ENCODE measurements around the gene STK25. TPM values are rescaled to one million over a fixed set of nuclear protein-coding genes. Genes with fewer than 3 reads are reported as not detected.

The STK25 gene
- total RNA-seq, 6 experiments from 2014 or later = 51.0 to 99.1 (median 63.5) TPM

GRCh38 chr2:241514553-241514952, 6.2 kb upstream of the STK25 start:
- Histone ChIP-seq H3K4me3 (no peak overlapping the region), H3K27me3 (no peaks in the 10 kb centered on the region), H3K36me3 (no peaks in the 10 kb centered on the region), H3K4me1 (peaks cover 0 to 1% (median 0%) of the 10 kb centered on the region in 4 donors), H3K27ac (no peak overlapping the region), H3K9me3 (no peaks in the 10 kb centered on the region)
- TF ChIP-seq POLR2A (IDR thresholded peaks at IDR 0.05) (no peak), CTCF (IDR thresholded peaks at IDR 0.05) (no peak)
- intact Hi-C loops (cut with DNase I) = no loop called here
- 73% methylated on average over 3 of the region's 5 CpGs for WGBS (ENCODE audit: insufficient coverage, low coverage, low lambda C conversion rate, missing lambda C conversion rate)
- ATAC-seq (peak in 1 of 4 donors; percentile 16), DNase-seq (no peak)

DNA sequence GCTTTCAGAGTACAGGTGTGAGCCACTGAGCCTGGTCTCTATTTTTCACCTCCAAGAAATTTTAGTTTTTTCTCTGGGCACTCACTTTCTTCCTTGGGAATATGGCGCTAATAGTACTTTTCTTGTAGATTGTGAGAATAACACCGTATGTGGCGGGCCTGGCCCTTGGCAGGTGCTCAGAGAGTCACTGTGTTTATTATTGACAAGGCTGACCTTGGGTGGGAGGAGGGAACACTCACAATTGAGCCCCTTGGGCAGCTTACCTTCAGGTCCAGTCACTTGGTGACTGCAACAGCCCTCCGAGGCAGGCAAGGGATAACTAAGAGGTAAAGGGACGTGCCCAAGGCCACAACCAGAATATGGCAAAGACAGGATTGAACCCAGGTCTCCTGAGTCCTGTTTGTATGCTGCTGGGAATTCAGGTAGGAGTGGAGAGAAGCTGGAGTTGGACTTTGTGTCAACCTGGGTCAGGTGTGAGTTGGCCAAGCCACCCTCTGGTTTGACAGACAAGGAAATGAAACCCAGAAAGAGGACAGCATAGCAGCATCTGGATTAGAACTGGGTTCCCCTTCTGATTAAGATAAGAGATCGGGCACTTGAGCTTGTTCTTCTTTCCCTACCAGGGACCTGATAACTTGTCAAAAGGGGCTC, 2.8 kb upstream of the STK25 start:
- intact Hi-C loops (cut with DNase I) = no loop called here
- H3K4me3 ChIP-seq = no peak overlapping the region
- no peaks in the 10 kb centered on the region for H3K36me3 ChIP-seq
- peaks cover 0 to 18% (median 5%) of the 10 kb centered on the region in 4 donors for H3K4me1 ChIP-seq
- DNase-seq (no peak), ATAC-seq (no peak)
- H3K9me3 ChIP-seq = no peaks in the 10 kb centered on the region
- 95% methylated on average over 6 of the region's 6 CpGs for WGBS (ENCODE audit: insufficient coverage, low coverage, low lambda C conversion rate, missing lambda C conversion rate)
- TF ChIP-seq POLR2A (IDR thresholded peaks at IDR 0.05) (no peak), CTCF (IDR thresholded peaks at IDR 0.05) (no peak)
- no peaks in the 10 kb centered on the region for H3K27me3 ChIP-seq
- H3K27ac ChIP-seq = no peak overlapping the region

GRCh38 chr2:241509155-241509784, 886 bp upstream of the STK25 start:
- Histone ChIP-seq H3K27ac (peak overlapping the region; percentile 34 to 61 (median 52)), H3K27me3 (no peaks in the 10 kb centered on the region), H3K9me3 (no peaks in the 10 kb centered on the region), H3K36me3 (no peaks in the 10 kb centered on the region), H3K4me1 (peaks cover 0 to 19% (median 6%) of the 10 kb centered on the region in 4 donors), H3K4me3 (peak overlapping the region; percentile 49 to 91 (median 72))
- peak in 2 of 3 donors; percentile 50 to 67 for DNase-seq
- WGBS (ENCODE audit: insufficient coverage, low coverage, low lambda C conversion rate, missing lambda C conversion rate) = 23% methylated on average over 14 of the region's 24 CpGs
- intact Hi-C loops (cut with DNase I) = no loop called here
- peak in 1 of 4 donors; percentile 2 for ATAC-seq
- TF ChIP-seq CTCF (IDR thresholded peaks at IDR 0.05) = no peak
- no peak for TF ChIP-seq POLR2A (IDR thresholded peaks at IDR 0.05)

DNA sequence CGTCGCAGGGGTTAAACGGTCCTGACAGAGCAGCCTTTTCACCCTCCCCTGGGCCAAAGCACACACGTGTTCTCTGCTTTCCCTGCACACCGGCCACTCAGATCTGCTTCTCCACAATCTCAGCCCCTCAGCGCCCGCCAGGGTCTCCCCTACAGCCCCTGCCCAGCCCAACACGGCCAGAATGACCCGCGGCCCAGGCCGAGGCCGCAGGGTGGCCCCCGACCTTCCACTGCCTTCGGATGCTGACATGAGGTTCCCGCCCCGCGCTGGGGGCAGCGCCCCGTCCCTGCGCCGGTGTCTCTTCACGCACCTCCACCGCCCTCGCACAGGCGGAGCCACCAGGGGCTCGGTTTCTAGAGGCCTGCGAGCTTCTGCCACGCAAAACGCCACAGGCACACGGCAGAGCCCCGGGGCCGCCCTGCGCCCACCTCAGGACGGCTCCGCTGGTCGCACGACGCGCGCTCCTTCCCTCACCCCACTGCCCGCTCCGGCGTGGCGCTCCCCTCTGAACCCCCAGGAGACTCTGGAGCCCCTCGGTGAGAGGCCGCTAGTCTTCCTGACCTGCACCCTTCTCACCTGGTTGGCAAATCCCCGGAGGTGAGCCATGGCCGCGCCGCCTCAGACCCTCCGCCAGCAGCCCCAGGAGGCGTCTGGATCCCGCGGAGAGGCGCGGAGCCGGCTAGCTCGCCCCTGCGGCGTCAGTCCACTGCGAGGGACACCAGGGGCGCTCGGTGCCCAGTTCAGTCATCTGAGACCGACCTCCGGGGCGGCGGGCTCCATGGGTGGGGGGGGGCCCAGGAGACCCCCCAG, 749 bp downstream of the STK25 start:
- intact Hi-C loops (cut with DNase I) = no loop called here
- DNase-seq = peak in 1 of 3 donors; percentile 61
- no peaks in the 10 kb centered on the region for H3K36me3 ChIP-seq
- no peaks in the 10 kb centered on the region for H3K27me3 ChIP-seq
- no peaks in the 10 kb centered on the region for H3K9me3 ChIP-seq
- WGBS (ENCODE audit: insufficient coverage, low coverage, low lambda C conversion rate, missing lambda C conversion rate) = 0% methylated on average over 6 of the region's 67 CpGs
- peaks cover 0 to 19% (median 6%) of the 10 kb centered on the region in 4 donors for H3K4me1 ChIP-seq
- TF ChIP-seq POLR2A (IDR thresholded peaks at IDR 0.05) = no peak
- no peak for TF ChIP-seq CTCF (IDR thresholded peaks at IDR 0.05)
- H3K4me3 ChIP-seq = peak overlapping the region; percentile 49 to 91 (median 72)
- peak overlapping the region; percentile 44 to 52 (median 47) for H3K27ac ChIP-seq
- ATAC-seq = peak; percentile 6 to 20 (median 14)
